Measurements from ENCODE around the gene KCTD1. TPM values are rescaled to one million over a fixed set of nuclear protein-coding genes. Genes with fewer than 3 reads are reported as not detected.

The KCTD1 gene
- total RNA-seq, 4 donors from 2014 or later, result 4.7 to 6.0 (median 5.2) TPM

GRCh38 chr18:26457195-26457594 lies 91.2 kb downstream of the KCTD1 start:
- in situ Hi-C loops (cut with MboI; ENCODE audit: low sequenced_read_pairs in 4 of 4) (no loop called here), intact Hi-C loops (cut with DNase I; ENCODE audit: low total_unique reads) (no loop called here)
- H3K36me3 ChIP-seq, result peaks cover 0 to 14% of the 10 kb centered on the region in 2 donors
- TF ChIP-seq POLR2A (IDR thresholded peaks at IDR 0.05) (no peak), CTCF (IDR thresholded peaks at IDR 0.05 in 4 of 5, conservative IDR thresholded peaks at IDR 0.05 in 1 of 5) (no peak)
- no peaks in the 10 kb centered on the region for H3K9me3 ChIP-seq
- ATAC-seq, result no peak
- no peak overlapping the region for H3K4me3 ChIP-seq
- no peaks in the 10 kb centered on the region for H3K27me3 ChIP-seq
- no peaks in the 10 kb centered on the region for H3K4me1 ChIP-seq
- H3K27ac ChIP-seq, result no peak overlapping the region
- DNase-seq, result no peak

GRCh38 chr18:26456070-26456491 lies 92.3 kb downstream of the KCTD1 start:
- Histone ChIP-seq H3K27me3 (no peaks in the 10 kb centered on the region), H3K9me3 (no peaks in the 10 kb centered on the region), H3K4me1 (no peaks in the 10 kb centered on the region), H3K4me3 (no peak overlapping the region), H3K27ac (no peak overlapping the region), H3K36me3 (peaks cover 0 to 14% of the 10 kb centered on the region in 2 donors)
- no peak for DNase-seq
- no peak for ATAC-seq
- intact Hi-C loops (cut with DNase I; ENCODE audit: low total_unique reads), result no loop called here
- TF ChIP-seq POLR2A (IDR thresholded peaks at IDR 0.05), result no peak
- no peak for TF ChIP-seq CTCF (IDR thresholded peaks at IDR 0.05 in 4 of 5, conservative IDR thresholded peaks at IDR 0.05 in 1 of 5)
- in situ Hi-C loops (cut with MboI; ENCODE audit: low sequenced_read_pairs in 4 of 4), result no loop called here

GRCh38 chr18:26455639-26456038 lies 92.7 kb downstream of the KCTD1 start:
- Histone ChIP-seq H3K36me3 (peaks cover 0 to 14% of the 10 kb centered on the region in 2 donors), H3K4me1 (no peaks in the 10 kb centered on the region), H3K4me3 (no peak overlapping the region), H3K27me3 (no peaks in the 10 kb centered on the region), H3K9me3 (no peaks in the 10 kb centered on the region), H3K27ac (no peak overlapping the region)
- DNase-seq, result no peak
- ATAC-seq, result no peak
- TF ChIP-seq CTCF (IDR thresholded peaks at IDR 0.05 in 4 of 5, conservative IDR thresholded peaks at IDR 0.05 in 1 of 5), result no peak
- no peak for TF ChIP-seq POLR2A (IDR thresholded peaks at IDR 0.05)
- intact Hi-C loops (cut with DNase I; ENCODE audit: low total_unique reads), result no loop called here
- in situ Hi-C loops (cut with MboI; ENCODE audit: low sequenced_read_pairs in 4 of 4), result no loop called here

GRCh38 chr18:26454616-26455015 lies 93.7 kb downstream of the KCTD1 start:
- in situ Hi-C loops (cut with MboI; ENCODE audit: low sequenced_read_pairs in 4 of 4), result no loop called here
- H3K36me3 ChIP-seq, result peaks cover 0 to 14% of the 10 kb centered on the region in 2 donors

More at GRCh38 chr18:26454616-26455015, 93.7 kb downstream of the KCTD1 start:
- Histone ChIP-seq H3K4me3 (no peak overlapping the region), H3K4me1 (no peaks in the 10 kb centered on the region), H3K9me3 (no peaks in the 10 kb centered on the region), H3K27me3 (no peaks in the 10 kb centered on the region), H3K27ac (no peak overlapping the region)
- intact Hi-C loops (cut with DNase I; ENCODE audit: low total_unique reads), result no loop called here
- DNase-seq, result no peak
- TF ChIP-seq POLR2A (IDR thresholded peaks at IDR 0.05) (no peak), CTCF (IDR thresholded peaks at IDR 0.05 in 4 of 5, conservative IDR thresholded peaks at IDR 0.05 in 1 of 5) (no peak)
- ATAC-seq, result no peak
